Measurements from ENCODE around the gene FIGNL2.

The FIGNL2 gene

GRCh38 chr12:51874000-51874399, 25.5 kb upstream of the FIGNL2 start:
- DNase-seq (ENCODE audit: low read depth, low spot score) = no peak

- DNase-seq (ENCODE audit: low read depth, low spot score) = no peak
Measured at GRCh38 chr12:51873251-51873994, 24.9 kb upstream of the FIGNL2 start.

DNA sequence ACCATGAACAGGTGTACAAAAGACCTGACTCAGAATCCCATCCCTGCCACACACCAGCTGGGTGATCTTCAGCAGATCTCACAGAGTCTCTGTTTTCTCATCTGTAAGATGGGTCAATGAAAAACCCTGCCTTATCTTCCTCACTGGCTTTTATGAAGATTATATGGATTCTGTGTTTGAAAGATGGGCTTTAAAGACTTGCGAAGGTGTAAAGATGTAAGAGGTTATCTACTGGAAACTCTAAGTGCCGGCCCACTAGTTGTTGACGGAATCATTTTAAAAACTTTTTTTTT, 24.1 kb upstream of the FIGNL2 start:
- DNase-seq (ENCODE audit: low read depth, low spot score) = no peak

- no peak for DNase-seq (ENCODE audit: low read depth, low spot score)
Measured at GRCh38 chr12:51871918-51872688, 23.6 kb upstream of the FIGNL2 start.

DNA sequence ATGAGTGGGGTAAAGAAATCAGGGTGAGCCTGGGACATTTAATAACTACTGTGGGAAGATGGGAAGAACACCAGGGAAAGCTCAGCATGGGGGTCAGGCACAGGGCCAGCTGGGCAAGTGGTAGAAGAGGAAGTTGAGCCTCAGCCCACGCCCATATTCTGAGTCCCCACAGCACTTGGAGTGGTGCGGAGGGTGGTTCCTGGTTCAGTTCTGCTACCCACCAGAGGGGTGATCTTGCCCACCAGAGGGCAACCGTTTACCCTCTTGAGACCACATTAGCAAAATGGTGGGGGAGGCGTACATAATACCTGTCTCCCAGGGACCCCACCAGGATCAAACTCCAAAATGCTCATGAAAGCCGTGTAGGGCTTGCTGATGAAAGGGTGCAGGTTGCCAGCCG, 22.6 kb upstream of the FIGNL2 start:
- no peak for DNase-seq (ENCODE audit: low read depth, low spot score)

DNA sequence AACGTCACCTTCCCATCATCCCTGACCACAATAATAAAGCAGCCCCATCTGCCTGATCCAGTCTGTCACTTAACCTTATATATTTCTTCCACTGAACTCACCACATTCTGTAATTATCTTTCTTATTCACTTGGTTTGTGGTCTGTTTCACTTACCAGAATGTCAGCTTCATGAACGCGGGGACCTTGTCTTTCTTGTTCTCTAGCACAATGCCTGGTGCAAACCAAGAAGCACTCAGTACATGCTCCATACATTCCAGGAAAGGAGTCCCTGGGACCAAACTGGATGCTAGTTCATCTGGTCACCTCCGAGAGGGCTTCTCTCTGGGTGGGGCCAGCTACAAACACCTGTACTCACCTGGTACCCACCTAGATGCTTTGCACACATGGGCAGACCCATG, 22.0 kb upstream of the FIGNL2 start:
- no peak for DNase-seq (ENCODE audit: low read depth, low spot score)

DNA sequence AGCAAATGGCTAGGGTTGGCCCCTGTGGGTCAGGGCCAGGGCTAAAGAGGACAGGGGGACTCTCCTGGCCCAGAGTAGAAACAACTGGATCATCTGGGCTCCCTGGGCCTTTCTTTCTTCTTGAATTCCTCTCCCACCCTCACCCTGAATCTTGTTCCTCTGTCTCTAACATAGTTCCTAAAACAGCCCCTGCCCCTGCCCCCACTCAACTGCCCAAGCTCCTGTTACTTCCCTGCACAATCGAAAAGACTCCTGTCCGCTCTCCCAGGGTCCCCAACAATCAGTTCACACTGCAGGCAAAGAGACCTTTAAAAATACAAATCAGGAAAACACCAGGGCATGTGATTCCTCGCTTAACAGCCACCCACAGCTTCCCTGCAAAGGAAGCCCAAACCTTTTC, 21.4 kb upstream of the FIGNL2 start:
- no peak for DNase-seq (ENCODE audit: low read depth, low spot score)

DNA sequence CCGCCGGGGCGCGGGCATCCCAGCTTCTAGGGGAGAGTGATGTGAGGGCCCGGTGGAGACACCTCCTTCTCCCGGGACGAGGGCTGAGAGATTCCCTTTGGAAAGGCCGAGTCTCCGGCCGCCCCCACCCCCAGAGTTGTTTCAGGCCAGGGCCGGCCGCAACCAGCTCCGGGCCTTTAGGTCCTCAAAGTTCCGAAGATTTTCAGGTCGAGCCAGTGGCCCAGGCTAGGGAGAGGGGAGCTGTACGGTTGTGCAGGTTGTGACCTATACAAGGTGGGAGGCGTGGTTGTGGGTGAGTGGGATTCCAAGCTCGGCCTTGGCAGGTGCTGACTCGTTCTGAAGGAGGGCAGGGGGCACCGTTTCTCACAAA, 21.0 kb upstream of the FIGNL2 start:
- no peak for DNase-seq (ENCODE audit: low read depth, low spot score)

- DNase-seq (ENCODE audit: low read depth, low spot score) = no peak
Measured at GRCh38 chr12:51868821-51869495, 20.4 kb upstream of the FIGNL2 start.

- no peak for DNase-seq (ENCODE audit: low read depth, low spot score)
Measured at GRCh38 chr12:51867796-51868428, 19.4 kb upstream of the FIGNL2 start.

GRCh38 chr12:51867371-51867770, 18.9 kb upstream of the FIGNL2 start:
- no peak for DNase-seq (ENCODE audit: low read depth, low spot score)

GRCh38 chr12:51866762-51867161, 18.2 kb upstream of the FIGNL2 start:
- no peak for DNase-seq (ENCODE audit: low read depth, low spot score)

DNA sequence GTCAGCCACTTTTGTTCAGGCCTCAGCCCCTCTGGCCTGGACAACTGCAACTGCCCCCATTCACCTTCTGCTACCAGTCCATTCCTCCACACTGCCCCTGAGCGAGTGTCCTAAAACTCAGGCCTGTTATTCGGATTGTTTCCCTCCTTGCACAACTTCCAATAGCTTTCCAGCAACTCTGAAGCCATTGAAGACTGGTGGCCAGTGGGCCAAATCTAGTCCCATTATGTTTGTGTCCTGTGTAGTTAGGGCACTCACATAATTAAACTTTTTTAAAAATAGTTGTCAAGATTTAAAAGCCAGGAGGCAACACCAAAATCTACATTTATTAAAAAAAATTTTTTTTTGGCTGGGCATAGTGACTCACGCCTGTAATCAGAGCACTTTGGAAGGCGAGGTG, 17.8 kb upstream of the FIGNL2 start:
- DNase-seq (ENCODE audit: low read depth, low spot score) = no peak

DNA sequence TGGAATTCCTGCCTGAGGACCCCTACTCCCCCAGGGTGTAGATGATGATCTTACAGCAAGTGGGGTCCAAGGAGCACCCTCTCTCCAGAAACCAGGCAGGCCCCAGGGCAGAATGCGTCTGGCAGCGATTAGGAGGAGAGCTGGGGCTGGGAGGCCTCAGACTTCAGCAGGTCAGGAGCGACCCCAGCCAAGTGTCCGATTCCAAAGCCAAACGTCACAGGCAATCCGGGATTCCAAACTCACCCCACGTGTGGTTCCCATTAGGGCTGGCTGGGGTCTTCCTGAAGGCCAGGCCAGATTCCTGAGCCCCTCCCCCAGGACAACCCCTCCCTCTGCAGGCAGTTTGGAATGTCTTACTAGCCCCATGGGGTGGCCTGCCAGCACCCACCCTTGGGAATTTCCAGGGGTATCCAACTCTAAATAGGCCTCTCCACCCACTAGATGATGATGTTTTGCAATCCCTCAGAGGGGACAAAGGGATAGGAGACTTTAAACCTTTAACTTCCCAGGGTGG, 17.3 kb upstream of the FIGNL2 start:
- DNase-seq (ENCODE audit: low read depth, low spot score) = no peak

DNA sequence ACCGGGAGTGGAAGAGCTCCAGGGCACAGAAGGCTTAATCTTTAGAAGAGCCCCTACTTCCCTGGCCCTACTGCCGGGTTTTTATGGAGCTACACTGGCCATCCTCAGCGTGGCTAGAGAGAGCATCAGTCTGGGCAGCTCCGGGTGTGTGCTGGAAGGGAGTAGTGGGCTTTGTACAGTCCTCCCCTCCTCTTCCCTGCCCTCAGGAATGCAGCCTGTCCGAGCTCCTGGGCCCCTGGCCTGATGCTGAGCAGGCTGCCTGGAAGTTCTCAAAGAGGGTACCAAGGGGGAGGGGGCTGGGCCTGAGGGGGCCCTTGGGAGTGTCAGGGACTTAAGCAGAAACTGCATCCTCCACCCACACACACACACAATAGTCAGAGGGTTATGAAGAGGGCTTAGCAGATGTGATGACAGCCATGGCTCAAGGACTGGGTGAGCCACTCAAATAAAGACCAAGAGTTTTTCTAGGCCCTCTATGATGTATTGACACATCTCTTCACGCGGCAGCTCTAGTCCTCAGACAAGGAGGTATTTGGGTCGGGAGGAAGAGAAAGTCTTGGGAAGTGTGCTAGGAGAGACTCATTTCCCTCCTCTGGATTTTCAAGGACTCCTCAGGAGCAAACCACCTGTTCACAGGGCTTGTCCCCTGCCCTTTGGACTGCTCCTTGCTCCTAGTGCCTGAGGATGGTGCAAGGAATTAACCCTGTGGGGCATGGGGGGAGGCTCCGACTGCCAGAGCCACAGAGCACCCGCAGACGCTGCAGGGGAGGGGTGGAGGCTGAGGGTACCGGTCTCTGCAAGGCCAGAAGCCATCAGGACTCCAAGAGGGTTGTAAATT, 16.5 kb upstream of the FIGNL2 start:
- DNase-seq (ENCODE audit: low read depth, low spot score) = no peak

- DNase-seq (ENCODE audit: low read depth, low spot score) = no peak
Measured at GRCh38 chr12:51863933-51864832, 15.7 kb upstream of the FIGNL2 start.

GRCh38 chr12:51863363-51863932, 14.9 kb upstream of the FIGNL2 start:
- no peak for DNase-seq (ENCODE audit: low read depth, low spot score)

DNA sequence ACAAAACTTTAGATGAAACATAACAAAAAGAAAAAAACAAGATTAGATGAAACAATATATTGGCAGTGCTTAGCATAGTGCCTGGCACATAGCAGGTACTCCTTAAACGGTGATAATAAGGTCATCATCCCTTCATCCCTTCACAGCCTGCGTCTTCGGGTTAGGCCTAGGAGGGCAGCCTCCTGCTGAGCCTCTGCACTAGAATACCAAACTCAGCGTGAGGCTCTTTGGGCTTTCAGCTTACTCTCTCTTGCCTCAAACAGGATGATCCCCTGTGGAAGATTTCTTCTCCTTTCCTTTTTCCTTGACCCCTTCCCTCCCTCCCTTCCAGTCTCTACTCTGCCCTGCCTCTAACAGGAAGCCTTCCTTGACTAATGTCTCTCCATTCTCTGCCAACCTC, 14.4 kb upstream of the FIGNL2 start:
- DNase-seq (ENCODE audit: low read depth, low spot score) = no peak

DNA sequence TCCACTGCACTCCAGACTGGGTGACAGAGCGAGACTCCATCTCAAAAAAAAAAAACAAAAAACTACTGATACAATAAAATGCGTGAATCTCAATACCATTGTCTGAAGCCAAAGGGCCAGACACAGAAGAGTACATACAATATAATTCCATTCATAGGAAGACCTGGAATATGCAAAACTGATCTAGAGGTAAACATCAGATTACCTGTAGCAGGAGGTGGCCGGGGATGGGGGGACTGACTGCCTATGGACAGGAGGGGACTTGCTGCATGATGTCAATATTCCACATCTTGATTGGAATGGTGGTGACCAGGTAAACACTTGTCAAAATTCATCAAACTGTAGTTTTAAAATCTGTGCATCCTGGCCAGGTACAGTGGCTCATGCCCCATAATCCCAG, 12.5 kb upstream of the FIGNL2 start:
- DNase-seq (ENCODE audit: low read depth, low spot score) = no peak

All from iPS DF 19.7 (cell line).